Nephron (organoid): Measurements from ENCODE around the gene METTL25B.

Source experiments
- H3K27ac Mint-ChIP-seq, 3 experiments: 2 replicates each; pipeline ENCODE4 v1.8.0; 2020; ENCODE audit warnings: mixed read lengths in 3 of 3, mild to moderate bottlenecking in 2 of 3, moderate library complexity in 1 of 3
- H3K27me3 Mint-ChIP-seq: 2 replicates; pipeline ENCODE4 v1.8.0; 2021; ENCODE audit warnings: low read depth, mild to moderate bottlenecking, moderate library complexity, mixed read lengths
- H3K36me3 Mint-ChIP-seq: 2 replicates; pipeline ENCODE4 v1.8.0; 2020; ENCODE audit warnings: low read depth, mixed read lengths
- H3K4me1 Mint-ChIP-seq: 2 replicates; pipeline ENCODE4 v1.8.0; 2020; ENCODE audit warnings: mixed read lengths
- H3K4me3 Mint-ChIP-seq, 3 experiments: 2 replicates each; pipeline ENCODE4 v1.8.0; 2020; ENCODE audit warnings: mild to moderate bottlenecking in 3 of 3, mixed read lengths in 3 of 3, moderate library complexity in 2 of 3
- H3K9me3 Mint-ChIP-seq: 2 replicates; pipeline ENCODE4 v1.8.0; 2020; ENCODE audit warnings: mixed read lengths
- TF ChIP-seq, protein P1 (sequence below), 3 experiments: fragments of 200-600 bp; sonication (generic); IDR thresholded peaks; one replicate each; pipeline ENCODE4 v1.5.0; 2021; ENCODE audit warnings: antibody characterized with exemption in 3 of 3; ENCODE audit not compliant: unreplicated experiment in 3 of 3

The METTL25B gene

DNA sequence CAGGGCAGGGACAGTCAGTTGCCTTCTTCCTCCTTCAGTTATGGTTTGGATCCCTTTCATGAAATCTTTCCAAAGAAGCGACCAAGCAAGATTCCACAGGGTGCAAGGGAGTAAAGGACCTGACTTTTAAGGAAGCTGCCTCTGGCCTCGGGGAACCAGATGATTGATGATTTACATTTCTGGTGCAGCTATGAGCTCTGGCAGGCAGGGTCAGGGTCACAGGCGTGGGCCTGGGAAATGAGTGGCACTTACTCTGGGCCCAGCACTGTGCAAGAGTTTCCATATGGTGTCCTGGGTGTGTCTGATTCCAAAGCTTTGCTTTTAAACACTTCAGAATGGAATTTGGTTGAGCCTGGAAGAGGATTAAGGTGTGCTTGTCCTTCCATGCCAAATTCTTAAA lies 15.6 kb upstream of the METTL25B start:
- Mint-ChIP-seq H3K27me3 (no peaks in the 10 kb centered on the region), H3K9me3 (no peaks in the 10 kb centered on the region), H3K4me3 (no peak overlapping the region), H3K4me1 (peaks cover 53% of the 10 kb centered on the region), H3K36me3 (peaks cover 20% of the 10 kb centered on the region), H3K27ac (peak overlapping the region; percentile 94 to 98 (median 97))
- TF ChIP-seq, protein P1, sequence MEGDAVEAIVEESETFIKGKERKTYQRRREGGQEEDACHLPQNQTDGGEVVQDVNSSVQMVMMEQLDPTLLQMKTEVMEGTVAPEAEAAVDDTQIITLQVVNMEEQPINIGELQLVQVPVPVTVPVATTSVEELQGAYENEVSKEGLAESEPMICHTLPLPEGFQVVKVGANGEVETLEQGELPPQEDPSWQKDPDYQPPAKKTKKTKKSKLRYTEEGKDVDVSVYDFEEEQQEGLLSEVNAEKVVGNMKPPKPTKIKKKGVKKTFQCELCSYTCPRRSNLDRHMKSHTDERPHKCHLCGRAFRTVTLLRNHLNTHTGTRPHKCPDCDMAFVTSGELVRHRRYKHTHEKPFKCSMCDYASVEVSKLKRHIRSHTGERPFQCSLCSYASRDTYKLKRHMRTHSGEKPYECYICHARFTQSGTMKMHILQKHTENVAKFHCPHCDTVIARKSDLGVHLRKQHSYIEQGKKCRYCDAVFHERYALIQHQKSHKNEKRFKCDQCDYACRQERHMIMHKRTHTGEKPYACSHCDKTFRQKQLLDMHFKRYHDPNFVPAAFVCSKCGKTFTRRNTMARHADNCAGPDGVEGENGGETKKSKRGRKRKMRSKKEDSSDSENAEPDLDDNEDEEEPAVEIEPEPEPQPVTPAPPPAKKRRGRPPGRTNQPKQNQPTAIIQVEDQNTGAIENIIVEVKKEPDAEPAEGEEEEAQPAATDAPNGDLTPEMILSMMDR (IDR thresholded peaks at IDR 0.05; ENCODE audit: unreplicated experiment in 3 of 3): no peak

DNA sequence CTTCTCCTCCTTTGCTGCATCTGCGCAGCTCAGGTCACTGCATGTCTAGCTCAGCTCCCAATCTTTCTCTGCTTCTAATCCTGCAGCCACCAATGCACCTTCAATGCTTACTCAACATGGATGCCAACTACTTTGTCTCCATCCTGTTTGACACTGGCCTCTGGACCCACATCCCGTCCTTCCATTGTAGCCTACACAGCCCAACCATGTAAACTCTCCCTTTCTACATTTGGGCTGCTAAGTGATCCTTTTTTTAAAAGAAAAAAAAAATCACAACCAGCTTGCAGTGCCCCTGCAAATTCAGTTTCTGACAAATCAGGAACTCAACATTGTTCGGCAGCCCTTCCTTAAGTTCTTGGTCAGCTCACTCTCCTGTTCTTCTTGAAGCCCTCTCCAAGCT lies 13.4 kb upstream of the METTL25B start:
- H3K36me3 Mint-ChIP-seq: peaks cover 21% of the 10 kb centered on the region
- H3K27ac Mint-ChIP-seq: peak overlapping the region; percentile 55 to 76 (median 72)
- peaks cover 32% of the 10 kb centered on the region for H3K4me1 Mint-ChIP-seq
- TF ChIP-seq, protein P1 (IDR thresholded peaks at IDR 0.05; ENCODE audit: unreplicated experiment in 3 of 3): no peak
- H3K9me3 Mint-ChIP-seq: no peaks in the 10 kb centered on the region
- H3K4me3 Mint-ChIP-seq: no peak overlapping the region
- H3K27me3 Mint-ChIP-seq: no peaks in the 10 kb centered on the region

DNA sequence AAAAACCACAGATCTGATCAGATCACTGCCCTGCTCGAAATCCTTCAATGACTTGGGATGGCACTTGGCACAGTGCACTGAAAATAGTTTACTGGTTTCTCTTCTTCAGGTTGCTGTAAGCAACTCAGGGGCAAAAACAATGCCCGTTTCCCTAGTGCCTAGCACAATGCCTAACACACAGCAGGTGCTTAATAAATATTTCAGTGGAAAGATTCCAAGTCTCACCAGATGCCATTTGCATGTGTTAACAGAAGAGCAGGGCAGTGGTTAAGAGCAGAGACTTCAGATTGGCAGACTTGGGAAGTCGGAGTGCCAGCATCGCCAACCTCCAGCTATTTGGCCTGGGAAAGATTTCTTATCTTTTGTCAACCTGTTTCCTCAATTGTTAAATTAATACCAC lies 10.9 kb upstream of the METTL25B start:
- peaks cover 12% of the 10 kb centered on the region for H3K4me1 Mint-ChIP-seq
- H3K27me3 Mint-ChIP-seq: no peaks in the 10 kb centered on the region
- H3K4me3 Mint-ChIP-seq: no peak overlapping the region
- H3K36me3 Mint-ChIP-seq: peaks cover 29% of the 10 kb centered on the region
- TF ChIP-seq, protein P1 (IDR thresholded peaks at IDR 0.05; ENCODE audit: unreplicated experiment in 3 of 3): no peak
- H3K27ac Mint-ChIP-seq: no peak overlapping the region
- no peaks in the 10 kb centered on the region for H3K9me3 Mint-ChIP-seq

DNA sequence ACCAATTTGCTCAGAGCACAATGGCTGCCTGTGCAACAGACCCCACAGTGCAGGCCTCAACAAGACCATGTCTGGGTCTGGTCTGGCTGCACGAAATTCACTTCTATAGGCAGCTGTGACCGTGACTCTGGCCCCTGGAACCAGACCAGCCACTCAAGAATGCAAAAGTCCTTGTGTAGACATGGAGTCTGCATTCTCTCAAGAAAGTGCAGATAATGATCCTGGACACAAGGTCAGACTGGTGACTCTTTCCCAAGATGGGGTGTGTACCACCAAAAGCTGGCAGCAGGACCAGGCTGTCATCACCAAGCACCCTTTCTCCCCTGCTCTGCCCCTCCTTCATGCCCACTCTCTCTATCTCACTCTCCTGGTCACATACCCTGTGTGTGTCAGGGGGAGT lies 7.1 kb upstream of the METTL25B start:
- TF ChIP-seq, protein P1 (IDR thresholded peaks at IDR 0.05; ENCODE audit: unreplicated experiment in 3 of 3): no peak
- H3K27me3 Mint-ChIP-seq: no peaks in the 10 kb centered on the region
- no peak overlapping the region for H3K27ac Mint-ChIP-seq
- no peaks in the 10 kb centered on the region for H3K9me3 Mint-ChIP-seq
- peaks cover 38% of the 10 kb centered on the region for H3K36me3 Mint-ChIP-seq
- no peak overlapping the region for H3K4me3 Mint-ChIP-seq
- H3K4me1 Mint-ChIP-seq: peaks cover 5% of the 10 kb centered on the region

DNA sequence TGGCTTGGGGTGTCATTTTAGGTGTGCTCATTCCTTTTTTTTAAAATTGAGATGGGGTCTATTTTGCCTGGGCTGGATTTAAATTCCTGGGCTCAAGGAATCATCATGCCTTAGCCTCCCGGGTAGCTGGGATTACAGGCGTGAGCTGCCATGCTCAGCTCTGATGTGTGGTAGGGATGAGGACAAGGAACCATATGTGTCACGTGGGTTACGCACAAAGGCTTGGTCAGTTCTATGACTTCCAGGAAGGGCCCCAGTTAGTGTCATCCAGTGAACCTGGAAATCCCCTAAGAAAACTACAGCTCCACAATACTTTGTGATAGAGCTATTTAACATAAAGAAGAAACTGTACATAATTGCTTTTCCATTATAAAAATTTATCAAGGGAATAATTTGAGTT lies 6.7 kb upstream of the METTL25B start:
- H3K9me3 Mint-ChIP-seq: no peaks in the 10 kb centered on the region
- H3K27ac Mint-ChIP-seq: no peak overlapping the region
- peaks cover 38% of the 10 kb centered on the region for H3K36me3 Mint-ChIP-seq
- no peak overlapping the region for H3K4me3 Mint-ChIP-seq
- TF ChIP-seq, protein P1 (IDR thresholded peaks at IDR 0.05; ENCODE audit: unreplicated experiment in 3 of 3): no peak
- peaks cover 5% of the 10 kb centered on the region for H3K4me1 Mint-ChIP-seq
- H3K27me3 Mint-ChIP-seq: no peaks in the 10 kb centered on the region

DNA sequence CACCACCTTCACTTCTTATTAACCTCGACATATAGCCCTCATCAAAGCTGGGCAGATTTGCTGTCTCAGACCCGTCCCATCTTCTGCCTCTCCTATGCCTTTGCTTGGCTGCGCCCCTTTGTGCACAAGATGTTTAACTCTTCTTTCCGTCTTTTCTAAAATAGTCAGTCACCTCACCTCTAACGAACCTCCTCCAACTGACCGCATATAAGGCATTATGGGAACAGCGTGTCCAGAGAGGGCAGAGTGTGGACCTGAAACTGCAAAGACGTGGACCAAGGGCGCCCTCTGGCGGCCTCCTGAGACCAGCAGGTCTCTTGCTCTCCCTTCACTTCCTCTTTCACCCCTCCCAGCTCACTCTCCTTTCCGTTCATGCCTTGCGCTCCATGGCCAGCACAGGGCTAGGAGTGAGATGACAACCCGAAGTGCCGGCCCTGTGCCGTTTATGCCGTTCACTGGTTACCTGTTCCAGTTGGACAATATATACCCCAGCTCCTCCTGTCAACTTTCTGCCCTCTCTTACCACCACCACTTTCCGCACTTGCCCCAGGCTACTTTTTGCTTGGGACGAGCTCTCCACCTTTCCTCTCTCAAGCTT lies 2.5 kb upstream of the METTL25B start:
- H3K9me3 Mint-ChIP-seq: no peaks in the 10 kb centered on the region
- H3K4me1 Mint-ChIP-seq: peaks cover 23% of the 10 kb centered on the region
- peaks cover 24% of the 10 kb centered on the region for H3K36me3 Mint-ChIP-seq
- H3K27ac Mint-ChIP-seq: no peak overlapping the region
- H3K4me3 Mint-ChIP-seq: no peak overlapping the region
- TF ChIP-seq, protein P1 (IDR thresholded peaks at IDR 0.05; ENCODE audit: unreplicated experiment in 3 of 3): peak; percentile 89 to 95 (median 92)
- no peaks in the 10 kb centered on the region for H3K27me3 Mint-ChIP-seq
